Lower lobe of right lung (tissue), 2 donors: ENCODE results near the gene ATL2. TPM values are rescaled to one million over a fixed set of nuclear protein-coding genes. Genes with fewer than 3 reads are reported as not detected.

Source experiments
- ATAC-seq, 2 donors: fragments of 200-7000 bp; cut with Tn5 transposase; one replicate each; pipeline ENCODE4 v1.9.1; 2020 to 2022; ENCODE audit warnings: mild to moderate bottlenecking in 2 of 2, moderate library complexity in 2 of 2
- DNase-seq: peaks from one replicate; pipeline ENCODE4 v3.0.0-alpha.2; 2020
- H3K27ac ChIP-seq: fragments of 200-600 bp; one replicate; pipeline ENCODE4 v1.8.0; 2022
- H3K27me3 ChIP-seq: fragments of 200-600 bp; one replicate; pipeline ENCODE4 v1.8.0; 2022; ENCODE audit warnings: low read depth
- H3K36me3 ChIP-seq: fragments of 200-600 bp; one replicate; pipeline ENCODE4 v1.8.0; 2022; ENCODE audit warnings: mild to moderate bottlenecking
- H3K4me1 ChIP-seq: fragments of 200-600 bp; one replicate; pipeline ENCODE4 v1.8.0; 2022
- H3K4me3 ChIP-seq: fragments of 200-600 bp; one replicate; pipeline ENCODE4 v1.8.0; 2022; ENCODE audit warnings: mild to moderate bottlenecking
- H3K9me3 ChIP-seq: fragments of 200-600 bp; one replicate; pipeline ENCODE4 v1.8.0; 2022
- CTCF ChIP-seq: fragments of 200-600 bp; IDR thresholded peaks from one replicate; pipeline ENCODE4 v1.8.0; 2022; ENCODE audit warnings: antibody characterized with exemption, mild to moderate bottlenecking
- intact Hi-C: fragments of 100-400 bp; cut with DNase I; formaldehyde crosslinking; loops from one replicate; pipeline ENCODE4 v1.11.0; 2022
- total RNA-seq: library from RNA; stranded (reverse); fragmentation: NEBNext Ultra II Directional; extraction: Animal tissue kit (Norgen Biotek cat#: 25700); gene quantifications from one replicate; pipeline ENCODE4 v1.2.1, GENCODE V29; 2021
- donor health status: DM: no; HTN: yes; CAD: no; lungs with severe emphysema.

The ATL2 gene
- total RNA-seq, 1 donor from 2014 or later, result 62.6 TPM

GRCh38 chr2:38398739-38399138, 21.7 kb upstream of the ATL2 start:
- Histone ChIP-seq H3K4me1 (no peaks in the 10 kb centered on the region), H3K27me3 (no peaks in the 10 kb centered on the region), H3K4me3 (no peak overlapping the region), H3K27ac (no peak overlapping the region), H3K36me3 (no peaks in the 10 kb centered on the region), H3K9me3 (no peaks in the 10 kb centered on the region)
- ATAC-seq, result no peak
- intact Hi-C loops, result no loop called here
- DNase-seq, result no peak
- no peak for TF ChIP-seq CTCF

- no peaks in the 10 kb centered on the region for H3K9me3 ChIP-seq
- H3K4me1 ChIP-seq, result no peaks in the 10 kb centered on the region
- intact Hi-C loops, result no loop called here
- H3K36me3 ChIP-seq, result no peaks in the 10 kb centered on the region
- DNase-seq, result no peak
- ATAC-seq, result no peak
- H3K4me3 ChIP-seq, result no peak overlapping the region
- no peak overlapping the region for H3K27ac ChIP-seq
- H3K27me3 ChIP-seq, result no peaks in the 10 kb centered on the region
- no peak for TF ChIP-seq CTCF
These were observed 17.8 kb upstream of the ATL2 start for GRCh38 chr2:38394903-38395341.

- Histone ChIP-seq H3K36me3 (no peaks in the 10 kb centered on the region), H3K27ac (no peak overlapping the region), H3K4me3 (no peak overlapping the region), H3K4me1 (no peaks in the 10 kb centered on the region), H3K9me3 (no peaks in the 10 kb centered on the region), H3K27me3 (no peaks in the 10 kb centered on the region)
- ATAC-seq (no peak), DNase-seq (no peak)
- TF ChIP-seq CTCF, result no peak
- intact Hi-C loops, result no loop called here
These were observed 17.0 kb upstream of the ATL2 start for GRCh38 chr2:38394041-38394440.

GRCh38 chr2:38390947-38391346, 13.9 kb upstream of the ATL2 start:
- Histone ChIP-seq H3K9me3 (no peaks in the 10 kb centered on the region), H3K36me3 (no peaks in the 10 kb centered on the region), H3K4me1 (no peaks in the 10 kb centered on the region), H3K27ac (no peak overlapping the region), H3K27me3 (no peaks in the 10 kb centered on the region), H3K4me3 (no peak overlapping the region)
- ATAC-seq (no peak), DNase-seq (no peak)
- TF ChIP-seq CTCF, result no peak
- intact Hi-C loops, result no loop called here

- Histone ChIP-seq H3K27ac (no peak overlapping the region), H3K36me3 (no peaks in the 10 kb centered on the region), H3K9me3 (no peaks in the 10 kb centered on the region), H3K4me1 (no peaks in the 10 kb centered on the region), H3K27me3 (no peaks in the 10 kb centered on the region), H3K4me3 (no peak overlapping the region)
- TF ChIP-seq CTCF, result no peak
- DNase-seq (no peak), ATAC-seq (no peak)
- intact Hi-C loops, result no loop called here
These were observed 10.8 kb upstream of the ATL2 start for GRCh38 chr2:38387887-38388286.

- intact Hi-C loops, result no loop called here
- TF ChIP-seq CTCF, result no peak
- Histone ChIP-seq H3K4me3 (no peak overlapping the region), H3K27me3 (no peaks in the 10 kb centered on the region), H3K4me1 (no peaks in the 10 kb centered on the region), H3K27ac (no peak overlapping the region), H3K9me3 (no peaks in the 10 kb centered on the region), H3K36me3 (no peaks in the 10 kb centered on the region)
- ATAC-seq (no peak), DNase-seq (no peak)
These were observed 9.7 kb upstream of the ATL2 start for GRCh38 chr2:38386821-38387220.
